ENCODE measurements around the gene MAEA.

MAEA gene

GRCh38 chr4:1379351-1379781, 89.7 kb downstream of the MAEA start:
- DNase-seq (ENCODE audit: low read depth in 2 of 2) = no peak

DNA sequence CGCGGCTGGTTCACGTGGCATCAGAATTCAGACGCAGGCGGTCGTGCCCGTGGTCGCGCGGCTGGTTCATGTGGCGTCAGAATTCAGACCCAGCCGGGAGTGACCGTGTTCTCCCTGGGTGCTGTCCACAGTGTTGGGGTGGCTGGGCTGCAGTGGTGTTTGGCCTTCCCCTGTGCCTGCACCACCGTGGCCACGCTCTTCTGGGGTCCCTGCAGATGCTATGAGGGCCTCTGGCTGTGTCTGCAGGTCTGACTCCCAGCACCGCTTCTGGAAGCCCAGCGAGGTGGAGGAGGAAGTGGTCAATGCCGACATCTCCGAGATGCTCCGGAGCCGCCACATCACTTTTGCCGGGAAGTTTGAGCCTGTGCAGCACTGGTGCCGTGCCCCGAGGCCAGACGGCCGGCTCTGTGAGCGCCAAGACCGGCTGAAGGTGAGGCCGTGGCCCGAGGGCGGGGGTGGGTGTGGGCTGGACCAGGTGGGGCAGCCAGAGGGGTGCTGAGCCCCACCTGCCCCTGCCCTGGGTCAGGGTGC, 90.2 kb downstream of the MAEA start:
- no peak for DNase-seq (ENCODE audit: low read depth in 2 of 2)

DNA sequence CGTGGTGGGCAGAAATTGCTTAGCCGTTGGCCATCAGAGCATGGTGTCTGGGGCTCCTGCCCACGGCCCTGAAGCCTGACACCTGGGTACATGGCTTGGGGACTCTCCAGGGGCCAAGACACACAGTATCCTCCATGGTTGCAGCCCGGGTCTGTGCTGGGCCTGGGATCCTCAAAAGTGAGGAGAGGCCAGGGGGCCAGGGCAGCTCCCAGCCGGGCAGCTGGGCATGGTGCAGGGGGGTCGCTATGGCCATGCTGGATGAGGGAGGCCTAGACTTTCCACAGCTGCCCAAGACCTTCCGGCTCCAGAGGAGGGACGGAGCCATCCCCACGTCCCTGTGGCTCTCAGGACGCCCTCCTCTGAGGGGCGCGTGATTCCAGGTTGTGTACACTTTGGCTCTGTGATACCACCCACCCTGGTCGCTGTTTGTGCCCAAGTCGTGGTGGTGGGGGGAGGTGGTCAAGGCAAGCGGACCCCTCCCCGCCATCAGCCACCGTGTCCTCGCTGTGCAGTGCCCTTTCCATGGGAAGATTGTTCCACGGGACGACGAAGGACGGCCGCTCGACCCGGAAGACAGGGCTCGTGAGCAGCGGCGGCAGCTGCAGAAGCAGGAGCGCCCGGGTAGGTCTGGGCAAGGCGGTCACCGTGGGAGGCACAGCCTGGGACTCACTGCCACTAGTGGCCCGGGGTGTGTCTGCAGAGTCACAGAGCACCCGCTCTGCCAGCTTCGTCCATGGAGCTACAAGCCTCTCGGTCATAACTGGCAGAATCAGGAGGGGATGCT, 90.9 kb downstream of the MAEA start:
- DNase-seq (ENCODE audit: low read depth in 2 of 2) = no peak

- DNase-seq (ENCODE audit: low read depth in 2 of 2) = no peak
Observed at GRCh38 chr4:1381181-1381621, 91.5 kb downstream of the MAEA start.

DNA sequence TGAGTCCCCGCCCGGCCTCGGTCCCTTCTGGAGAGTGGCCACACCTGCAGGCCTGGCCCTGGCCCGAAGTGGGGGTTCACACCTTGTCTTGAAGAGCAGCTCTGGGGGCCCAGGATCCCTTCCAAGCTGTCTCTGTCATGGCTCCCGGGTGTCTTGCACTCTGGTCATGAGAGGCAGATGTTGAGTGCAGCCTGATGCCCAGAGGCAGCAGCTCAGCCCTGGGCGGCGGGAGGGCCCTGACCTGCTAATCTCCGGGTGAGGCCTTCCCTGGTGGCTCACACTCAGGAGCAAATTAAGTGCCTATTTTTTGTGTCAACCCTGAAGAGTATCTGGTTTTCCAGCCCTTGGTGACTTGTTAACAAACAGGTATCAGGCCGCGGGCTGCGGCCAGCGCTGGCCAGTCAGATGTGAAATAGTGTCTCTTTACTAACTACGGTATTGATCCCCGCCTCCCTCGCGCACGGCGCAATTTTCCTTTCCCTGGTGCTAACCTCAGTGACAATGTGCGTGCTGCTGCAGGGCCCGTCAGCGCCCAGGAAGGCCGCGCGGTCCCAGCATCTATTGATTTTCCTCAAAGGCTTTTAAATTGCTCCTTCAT, 92.4 kb downstream of the MAEA start:
- no peak for DNase-seq (ENCODE audit: low read depth in 2 of 2)

DNA sequence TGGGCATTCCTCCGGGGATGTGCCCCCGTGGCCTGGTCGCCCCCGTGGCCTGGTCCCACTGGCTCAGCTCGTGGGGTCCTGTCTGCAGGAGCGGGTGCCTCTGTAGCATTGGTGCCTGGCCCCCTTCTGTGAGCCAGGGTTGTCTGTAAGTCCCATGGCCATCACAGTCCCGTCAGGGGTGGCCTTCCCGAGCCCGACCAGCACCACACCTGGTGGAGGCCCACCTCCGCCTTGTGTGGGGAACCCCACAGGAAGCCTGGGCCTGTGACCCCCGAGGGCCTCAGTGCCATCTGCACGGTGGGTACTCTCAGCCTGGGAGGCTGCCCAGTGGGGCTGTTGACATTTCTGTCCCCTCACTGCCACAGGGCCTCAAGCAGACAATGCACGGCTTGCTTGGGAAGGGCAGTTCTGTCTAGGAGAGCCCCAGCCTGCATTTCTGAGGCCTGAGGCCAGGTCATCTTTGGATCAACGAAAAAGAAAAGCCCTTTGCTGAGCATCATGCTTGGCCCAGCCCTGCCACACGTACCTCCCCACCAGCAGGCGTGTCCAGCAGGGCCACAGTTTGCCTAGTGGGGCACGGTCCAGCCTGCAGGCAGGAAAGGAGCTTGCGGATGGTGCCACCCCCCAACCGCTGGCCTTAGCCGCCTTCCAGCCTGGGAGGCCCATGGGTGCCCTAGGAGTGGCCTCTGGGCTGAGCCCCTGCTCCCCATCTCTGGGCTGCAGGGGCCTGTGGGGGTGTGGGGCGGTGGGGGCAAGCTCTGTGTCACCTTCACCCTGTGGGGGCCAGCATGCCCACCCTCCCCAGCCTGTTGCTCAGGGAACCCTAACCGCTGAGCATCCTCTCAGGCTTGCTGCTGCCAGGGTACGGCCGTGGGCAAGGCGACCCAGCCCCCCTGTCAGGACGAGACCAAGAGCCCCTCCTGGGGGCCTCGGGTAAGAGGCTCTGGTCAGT, 93.4 kb downstream of the MAEA start:
- DNase-seq (ENCODE audit: low read depth in 2 of 2) = no peak

DNA sequence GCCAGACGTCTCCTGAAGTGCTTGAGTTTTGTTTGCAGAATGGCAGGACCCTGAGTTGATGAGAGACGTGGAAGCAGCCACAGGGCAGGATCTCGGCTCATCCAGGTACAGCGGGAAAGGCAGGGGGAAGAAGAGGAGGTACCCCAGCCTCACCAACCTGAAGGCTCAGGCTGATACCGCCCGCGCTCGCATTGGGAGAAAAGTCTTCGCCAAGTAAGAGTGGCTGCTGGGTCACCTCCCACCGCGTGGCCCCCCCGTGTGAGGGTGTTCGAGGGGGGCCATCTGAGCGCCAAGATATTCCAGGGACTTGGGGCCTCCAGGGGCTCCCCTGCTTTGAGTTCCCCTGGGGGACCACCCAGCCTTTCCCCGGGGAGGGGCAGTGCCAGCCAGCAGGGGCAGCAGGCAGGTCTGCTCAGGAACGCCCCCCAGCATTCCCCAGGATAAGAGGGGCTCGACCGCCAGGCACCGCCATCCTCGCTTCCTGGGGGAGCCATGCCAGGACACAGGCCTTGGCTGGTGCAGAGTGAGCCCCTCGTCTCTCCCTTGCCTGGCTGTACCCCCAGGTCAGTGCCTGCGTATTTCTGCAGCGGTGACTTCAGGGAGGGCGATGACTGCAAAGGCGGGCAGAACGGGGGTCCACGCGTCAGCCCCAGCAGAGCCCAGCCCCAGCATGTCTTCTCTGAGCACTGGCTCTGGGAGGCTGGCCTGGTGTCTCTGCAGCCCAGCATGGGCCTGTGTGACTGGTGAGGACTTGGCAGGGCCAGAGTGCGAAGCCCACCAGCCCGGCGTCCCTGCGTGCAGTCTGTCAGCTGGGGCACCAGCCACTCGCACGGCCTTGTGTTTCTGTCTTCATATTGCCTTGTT, 94.3 kb downstream of the MAEA start:
- no peak for DNase-seq (ENCODE audit: low read depth in 2 of 2)

GRCh38 chr4:1384675-1385372, 95.1 kb downstream of the MAEA start:
- DNase-seq (ENCODE audit: low read depth in 2 of 2) = no peak

DNA sequence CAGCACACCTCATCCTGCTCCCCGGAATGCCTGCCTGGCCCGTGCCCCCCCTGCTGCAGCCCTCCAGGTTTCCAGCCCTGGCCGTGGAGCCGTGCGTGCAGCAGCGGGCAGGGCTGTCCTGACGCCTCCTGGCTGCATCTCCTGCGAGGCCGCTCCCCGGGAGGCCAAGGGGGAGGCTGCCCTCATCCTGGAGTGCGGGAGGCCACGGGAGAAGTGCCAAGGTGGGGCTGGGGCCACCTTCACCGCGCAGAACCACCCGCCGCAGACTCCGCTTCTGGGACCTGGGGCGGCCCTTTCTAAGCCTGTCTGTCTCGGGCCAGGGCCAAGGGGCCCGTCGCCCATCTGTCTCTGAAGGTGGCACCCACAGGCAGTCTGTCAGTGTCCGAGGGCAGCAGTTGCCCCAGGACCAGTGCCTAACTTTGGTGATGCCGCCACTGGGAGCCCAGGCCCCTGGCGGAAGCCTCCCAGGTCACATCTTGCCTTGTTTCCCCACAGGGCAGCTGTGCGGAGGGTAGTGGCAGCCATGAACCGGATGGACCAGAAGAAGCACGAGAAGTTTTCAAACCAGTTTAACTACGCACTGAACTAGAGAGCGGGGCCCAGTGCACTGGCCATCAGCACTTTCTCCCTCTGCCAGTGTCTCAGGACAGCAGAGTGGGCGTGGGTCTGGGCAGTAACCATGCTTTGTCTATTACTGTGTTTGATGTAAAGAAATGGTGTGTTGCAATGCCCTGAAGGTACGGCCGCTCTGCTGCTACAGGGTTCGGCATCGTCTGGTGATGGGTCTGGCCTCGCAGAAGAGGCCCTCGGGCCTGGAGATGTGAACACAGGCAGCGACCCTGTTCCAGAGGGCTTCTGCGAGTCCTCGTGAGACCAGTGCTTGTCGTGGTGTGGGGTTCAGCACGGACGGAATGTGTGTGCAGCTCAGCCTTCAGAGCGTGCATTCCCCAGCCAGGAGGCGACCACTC, 96.0 kb downstream of the MAEA start:
- no peak for DNase-seq (ENCODE audit: low read depth in 2 of 2)

Data from stimulated activated CD8-positive, alpha-beta memory T cell treated with anti-CD3 and anti-CD28 coated beads, Interleukin-2, amount 100 ng/mL, for 48 hours (primary cell).